GM12878 (cell line): ENCODE data around the gene SNED1.

Source experiments
- JUND ChIP-seq: IDR thresholded peaks from 2 replicates; pipeline ENCODE4 v1.6.1; 2012; ENCODE audit warnings: low read depth, mild to moderate bottlenecking, low read length, improper control_type of control experiment, moderate library complexity
- NFYB ChIP-seq: IDR thresholded peaks from 2 replicates; pipeline ENCODE4 v1.6.1; 2011; ENCODE audit warnings: low read depth, mild to moderate bottlenecking, low read length, improper control_type of control experiment, moderate library complexity; ENCODE audit not compliant: insufficient read depth
- POLR2A ChIP-seq: IDR thresholded peaks from 2 replicates; pipeline ENCODE4 v1.6.1; 2011; ENCODE audit warnings: low read depth, mild to moderate bottlenecking, low read length
- RAD21 ChIP-seq: IDR thresholded peaks from 2 replicates; pipeline ENCODE4 v1.6.1; 2011; ENCODE audit warnings: mild to moderate bottlenecking, low read depth, low read length, moderate library complexity; ENCODE audit not compliant: insufficient read depth
- SP1 ChIP-seq: IDR thresholded peaks from one replicate; pipeline ENCODE4 v1.6.1; 2011; ENCODE audit warnings: low read depth, low read length
- STAT1 ChIP-seq: fragments of 450-650 bp; conservative IDR thresholded peaks from 2 replicates; pipeline ENCODE4 v1.6.1; 2014; ENCODE audit warnings: antibody characterized with exemption, mild to moderate bottlenecking
- TBL1XR1 ChIP-seq: IDR thresholded peaks from 2 replicates; pipeline ENCODE4 v1.6.1; 2012; ENCODE audit warnings: low read depth, low read length, improper control_type of control experiment
- TF ChIP-seq, protein P1 (sequence below), 3 experiments: IDR thresholded peaks in 2 of 3; conservative IDR thresholded peaks in 1 of 3; 2 replicates each; pipeline ENCODE4 v1.5.1; 2011; ENCODE audit warnings: low read depth in 3 of 3, low read length in 3 of 3, mild to moderate bottlenecking in 3 of 3, control low read depth in 2 of 3, moderate library complexity in 2 of 3, inconsistent platforms in 1 of 3, mixed read lengths in 1 of 3; ENCODE audit not compliant: control insufficient read depth in 2 of 3, insufficient read depth in 1 of 3; ENCODE audit errors: extremely low read depth in 1 of 3
- TF ChIP-seq, protein P2 (sequence below): fragments of 450-650 bp; IDR thresholded peaks from 2 replicates; pipeline ENCODE4 v1.6.1; 2017; ENCODE audit warnings: antibody characterized with exemption, mild to moderate bottlenecking, moderate library complexity
- TF ChIP-seq, protein P3 (sequence below): fragments of 450-650 bp; formaldehyde crosslinking; IDR thresholded peaks from 2 replicates; pipeline ENCODE4 v1.4.0; 2022; ENCODE audit warnings: mild to moderate bottlenecking, moderate library complexity

DNA sequence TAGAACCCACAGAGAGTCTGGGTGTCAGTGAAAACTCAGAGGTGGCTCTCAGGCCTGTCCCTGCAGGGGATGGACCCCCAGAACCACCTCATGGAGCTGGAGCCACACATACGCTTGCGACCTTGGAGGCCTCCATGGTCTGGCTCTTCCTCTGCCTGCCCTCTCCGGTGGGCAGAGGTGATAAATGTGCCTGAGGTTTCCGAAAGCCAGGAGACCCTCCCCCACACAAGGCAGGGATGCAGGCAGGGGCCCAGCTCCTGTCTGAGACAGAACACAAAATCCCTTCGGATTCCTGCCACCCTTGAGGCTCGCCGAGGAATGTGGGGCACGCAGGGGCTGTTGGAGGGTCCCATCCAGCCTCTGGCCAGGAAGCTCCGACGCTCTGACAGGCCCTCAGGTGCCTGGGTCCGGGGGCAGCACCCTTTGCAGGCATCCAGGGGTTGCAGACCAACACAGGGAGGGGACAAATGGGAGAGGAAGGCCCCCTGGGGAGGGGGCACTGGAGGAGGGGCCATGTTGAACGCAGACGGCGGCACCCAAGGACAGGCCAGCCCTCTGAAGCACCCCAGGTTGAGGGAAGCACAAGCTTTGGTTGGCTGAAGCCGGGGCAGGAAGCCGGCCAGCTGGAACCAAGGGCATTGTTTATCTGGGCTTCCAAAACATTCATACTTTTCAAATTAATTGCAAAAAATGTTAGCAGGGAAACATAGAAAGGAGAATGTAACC is 4.1 kb upstream of the SNED1 start:
- TF ChIP-seq, protein P1, sequence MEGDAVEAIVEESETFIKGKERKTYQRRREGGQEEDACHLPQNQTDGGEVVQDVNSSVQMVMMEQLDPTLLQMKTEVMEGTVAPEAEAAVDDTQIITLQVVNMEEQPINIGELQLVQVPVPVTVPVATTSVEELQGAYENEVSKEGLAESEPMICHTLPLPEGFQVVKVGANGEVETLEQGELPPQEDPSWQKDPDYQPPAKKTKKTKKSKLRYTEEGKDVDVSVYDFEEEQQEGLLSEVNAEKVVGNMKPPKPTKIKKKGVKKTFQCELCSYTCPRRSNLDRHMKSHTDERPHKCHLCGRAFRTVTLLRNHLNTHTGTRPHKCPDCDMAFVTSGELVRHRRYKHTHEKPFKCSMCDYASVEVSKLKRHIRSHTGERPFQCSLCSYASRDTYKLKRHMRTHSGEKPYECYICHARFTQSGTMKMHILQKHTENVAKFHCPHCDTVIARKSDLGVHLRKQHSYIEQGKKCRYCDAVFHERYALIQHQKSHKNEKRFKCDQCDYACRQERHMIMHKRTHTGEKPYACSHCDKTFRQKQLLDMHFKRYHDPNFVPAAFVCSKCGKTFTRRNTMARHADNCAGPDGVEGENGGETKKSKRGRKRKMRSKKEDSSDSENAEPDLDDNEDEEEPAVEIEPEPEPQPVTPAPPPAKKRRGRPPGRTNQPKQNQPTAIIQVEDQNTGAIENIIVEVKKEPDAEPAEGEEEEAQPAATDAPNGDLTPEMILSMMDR (IDR thresholded peaks at IDR 0.05 in 2 of 3, conservative IDR thresholded peaks at IDR 0.05 in 1 of 3; ENCODE audit: control insufficient read depth in 2 of 3, extremely low read depth in 1 of 3, insufficient read depth in 1 of 3, low read depth in 3 of 3, low read length in 3 of 3), result no peak
- no peak for TF ChIP-seq STAT1
- no peak for TF ChIP-seq JUND
- TF ChIP-seq, protein P2, sequence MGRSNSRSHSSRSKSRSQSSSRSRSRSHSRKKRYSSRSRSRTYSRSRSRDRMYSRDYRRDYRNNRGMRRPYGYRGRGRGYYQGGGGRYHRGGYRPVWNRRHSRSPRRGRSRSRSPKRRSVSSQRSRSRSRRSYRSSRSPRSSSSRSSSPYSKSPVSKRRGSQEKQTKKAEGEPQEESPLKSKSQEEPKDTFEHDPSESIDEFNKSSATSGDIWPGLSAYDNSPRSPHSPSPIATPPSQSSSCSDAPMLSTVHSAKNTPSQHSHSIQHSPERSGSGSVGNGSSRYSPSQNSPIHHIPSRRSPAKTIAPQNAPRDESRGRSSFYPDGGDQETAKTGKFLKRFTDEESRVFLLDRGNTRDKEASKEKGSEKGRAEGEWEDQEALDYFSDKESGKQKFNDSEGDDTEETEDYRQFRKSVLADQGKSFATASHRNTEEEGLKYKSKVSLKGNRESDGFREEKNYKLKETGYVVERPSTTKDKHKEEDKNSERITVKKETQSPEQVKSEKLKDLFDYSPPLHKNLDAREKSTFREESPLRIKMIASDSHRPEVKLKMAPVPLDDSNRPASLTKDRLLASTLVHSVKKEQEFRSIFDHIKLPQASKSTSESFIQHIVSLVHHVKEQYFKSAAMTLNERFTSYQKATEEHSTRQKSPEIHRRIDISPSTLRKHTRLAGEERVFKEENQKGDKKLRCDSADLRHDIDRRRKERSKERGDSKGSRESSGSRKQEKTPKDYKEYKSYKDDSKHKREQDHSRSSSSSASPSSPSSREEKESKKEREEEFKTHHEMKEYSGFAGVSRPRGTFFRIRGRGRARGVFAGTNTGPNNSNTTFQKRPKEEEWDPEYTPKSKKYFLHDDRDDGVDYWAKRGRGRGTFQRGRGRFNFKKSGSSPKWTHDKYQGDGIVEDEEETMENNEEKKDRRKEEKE, result no peak
- no peak for TF ChIP-seq RAD21
- no peak for TF ChIP-seq NFYB
- no peak for TF ChIP-seq POLR2A
- TF ChIP-seq, protein P3, sequence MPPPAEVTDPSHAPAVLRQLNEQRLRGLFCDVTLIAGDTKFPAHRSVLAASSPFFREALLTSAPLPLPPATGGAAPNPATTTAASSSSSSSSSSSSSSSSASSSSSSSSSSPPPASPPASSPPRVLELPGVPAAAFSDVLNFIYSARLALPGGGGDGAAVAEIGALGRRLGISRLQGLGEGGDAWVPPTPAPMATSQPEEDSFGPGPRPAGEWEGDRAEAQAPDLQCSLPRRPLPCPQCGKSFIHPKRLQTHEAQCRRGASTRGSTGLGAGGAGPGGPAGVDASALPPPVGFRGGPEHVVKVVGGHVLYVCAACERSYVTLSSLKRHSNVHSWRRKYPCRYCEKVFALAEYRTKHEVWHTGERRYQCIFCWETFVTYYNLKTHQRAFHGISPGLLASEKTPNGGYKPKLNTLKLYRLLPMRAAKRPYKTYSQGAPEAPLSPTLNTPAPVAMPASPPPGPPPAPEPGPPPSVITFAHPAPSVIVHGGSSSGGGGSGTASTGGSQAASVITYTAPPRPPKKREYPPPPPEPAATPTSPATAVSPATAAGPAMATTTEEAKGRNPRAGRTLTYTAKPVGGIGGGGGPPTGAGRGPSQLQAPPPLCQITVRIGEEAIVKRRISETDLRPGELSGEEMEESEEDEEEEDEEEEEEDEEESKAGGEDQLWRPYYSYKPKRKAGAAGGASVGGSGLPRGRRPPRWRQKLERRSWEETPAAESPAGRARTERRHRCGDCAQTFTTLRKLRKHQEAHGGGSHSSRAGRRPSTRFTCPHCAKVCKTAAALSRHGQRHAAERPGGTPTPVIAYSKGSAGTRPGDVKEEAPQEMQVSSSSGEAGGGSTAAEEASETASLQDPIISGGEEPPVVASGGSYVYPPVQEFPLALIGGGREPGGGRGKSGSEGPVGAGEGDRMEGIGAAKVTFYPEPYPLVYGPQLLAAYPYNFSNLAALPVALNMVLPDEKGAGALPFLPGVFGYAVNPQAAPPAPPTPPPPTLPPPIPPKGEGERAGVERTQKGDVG (CRISPR knock-in tag), result no peak
- no peak for TF ChIP-seq TBL1XR1
- TF ChIP-seq SP1, result no peak
